ENCODE measurements around the gene ZNF483.

GRCh38 chr9:111598733-111599091, 73.7 kb downstream of the ZNF483 start:
- TF ChIP-seq PATZ1 (CRISPR knock-in tag; IDR thresholded peaks at IDR 0.05; ENCODE audit: borderline replicate concordance): no peak
- TF ChIP-seq TCF4 (CRISPR knock-in tag; IDR thresholded peaks at IDR 0.05; ENCODE audit: borderline replicate concordance): no peak
- no peak for TF ChIP-seq ZFP30 (CRISPR knock-in tag; IDR thresholded peaks at IDR 0.05)
- TF ChIP-seq CREB5 (CRISPR knock-in tag; IDR thresholded peaks at IDR 0.05; ENCODE audit: low read depth): no peak
- TF ChIP-seq GLIS3 (CRISPR knock-in tag; IDR thresholded peaks at IDR 0.05): no peak
- TF ChIP-seq OSR1 (CRISPR knock-in tag; IDR thresholded peaks at IDR 0.05): no peak
- no peak for TF ChIP-seq TOX (CRISPR knock-in tag; IDR thresholded peaks at IDR 0.05; ENCODE audit: borderline replicate concordance)
- no peak for TF ChIP-seq ESRRG (CRISPR knock-in tag; IDR thresholded peaks at IDR 0.05)
- TF ChIP-seq ZFP3 (CRISPR knock-in tag; IDR thresholded peaks at IDR 0.05): no peak
